Glutamatergic neuron (in vitro differentiated cells): ENCODE data around the gene ZNF324. TPM values are rescaled to one million over a fixed set of nuclear protein-coding genes. Genes with fewer than 3 reads are reported as not detected.

Experiments used
- DNase-seq: peaks from one replicate; pipeline ENCODE4 v3.0.0; 2022
- H3K27ac Mint-ChIP-seq: one replicate; pipeline ENCODE4 v1.8.0; 2020; ENCODE audit warnings: mild to moderate bottlenecking, mixed read lengths, inconsistent platforms; ENCODE audit not compliant: unreplicated experiment
- H3K27me3 Mint-ChIP-seq: one replicate; pipeline ENCODE4 v1.8.0; 2020; ENCODE audit warnings: mild to moderate bottlenecking, moderate library complexity, mixed read lengths, inconsistent platforms; ENCODE audit not compliant: unreplicated experiment
- H3K36me3 Mint-ChIP-seq: one replicate; pipeline ENCODE4 v1.8.0; 2020; ENCODE audit warnings: mild to moderate bottlenecking, mixed read lengths, inconsistent platforms; ENCODE audit not compliant: unreplicated experiment
- H3K4me1 Mint-ChIP-seq: one replicate; pipeline ENCODE4 v1.8.0; 2020; ENCODE audit warnings: mild to moderate bottlenecking, low read depth, mixed read lengths, inconsistent platforms; ENCODE audit not compliant: unreplicated experiment
- H3K4me3 Mint-ChIP-seq: one replicate; pipeline ENCODE4 v1.8.0; 2020; ENCODE audit warnings: mild to moderate bottlenecking, mixed read lengths, inconsistent platforms; ENCODE audit not compliant: unreplicated experiment
- H3K9me3 Mint-ChIP-seq: one replicate; pipeline ENCODE4 v1.8.0; 2020; ENCODE audit warnings: mild to moderate bottlenecking, moderate library complexity, mixed read lengths, inconsistent platforms; ENCODE audit not compliant: unreplicated experiment
- CTCF ChIP-seq: fragments of 200-600 bp; sonication (generic); IDR thresholded peaks from one replicate; pipeline ENCODE4 v1.5.0; 2021; ENCODE audit not compliant: partially characterized antibody, unreplicated experiment
- total RNA-seq: library from RNA; stranded (reverse); fragmentation: NEBNext Ultra II Directional; extraction: Animal tissue kit (Norgen Biotek cat#: 25700); gene quantifications from one replicate; pipeline ENCODE4 v1.2.1, GENCODE V29; 2021; ENCODE audit not compliant: unreplicated experiment

Gene ZNF324
- total RNA-seq, 1 donor from 2014 or later, result 15.8 TPM

DNA sequence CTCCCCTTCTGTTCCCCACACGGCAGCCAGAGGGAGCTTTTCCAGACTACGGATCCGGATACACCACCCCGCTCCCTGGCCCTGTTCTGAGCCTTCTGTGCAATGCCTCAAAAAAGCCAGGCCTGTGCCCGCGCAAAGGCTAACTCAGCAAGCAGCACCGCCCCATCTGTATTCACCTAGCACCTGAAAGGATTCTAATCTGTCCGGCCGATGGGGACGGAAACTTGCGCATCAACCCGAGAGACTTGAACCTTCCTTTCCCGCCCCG is 52.1 kb downstream of the ZNF324 start:
- H3K27ac Mint-ChIP-seq, result peak overlapping the region; percentile 100
- peaks cover 18% of the 10 kb centered on the region for H3K9me3 Mint-ChIP-seq
- H3K4me3 Mint-ChIP-seq, result peak overlapping the region; percentile 100
- peaks cover 19% of the 10 kb centered on the region for H3K4me1 Mint-ChIP-seq
- TF ChIP-seq CTCF, result no peak
- peaks cover 30% of the 10 kb centered on the region for H3K27me3 Mint-ChIP-seq
- H3K36me3 Mint-ChIP-seq, result no peaks in the 10 kb centered on the region
- peak; percentile 81 for DNase-seq

GRCh38 chr19:58519355-58520256 is 52.7 kb downstream of the ZNF324 start, which contains the start of gene ZBTB45:
TSS of gene ZBTB45 (minus strand) at chr19:58519810. CDS start at chr19:58517673, 2,137 bp downstream.
- no peaks in the 10 kb centered on the region for H3K36me3 Mint-ChIP-seq
- H3K4me1 Mint-ChIP-seq, result peaks cover 19% of the 10 kb centered on the region
- peak; percentile 80 for TF ChIP-seq CTCF
- H3K4me3 Mint-ChIP-seq, result peak within 1 kb of the TSS; percentile 100
- H3K27ac Mint-ChIP-seq, result peak within 1 kb of the TSS; percentile 100
- peaks cover 15% of the 10 kb centered on the region for H3K9me3 Mint-ChIP-seq
- peak; percentile 95 for DNase-seq
- H3K27me3 Mint-ChIP-seq, result peaks cover 30% of the 10 kb centered on the region

- H3K9me3 Mint-ChIP-seq, result peaks cover 15% of the 10 kb centered on the region
- no peak for DNase-seq
- H3K36me3 Mint-ChIP-seq, result no peaks in the 10 kb centered on the region
- peaks cover 19% of the 10 kb centered on the region for H3K4me1 Mint-ChIP-seq
- H3K27me3 Mint-ChIP-seq, result peaks cover 29% of the 10 kb centered on the region
- H3K27ac Mint-ChIP-seq, result peak overlapping the region; percentile 100
- TF ChIP-seq CTCF, result no peak
- H3K4me3 Mint-ChIP-seq, result peak overlapping the region; percentile 100
These were observed 53.3 kb downstream of the ZNF324 start for GRCh38 chr19:58520257-58520599.

GRCh38 chr19:58521651-58522050 is 54.8 kb downstream of the ZNF324 start:
- Mint-ChIP-seq H3K9me3 (peaks cover 12% of the 10 kb centered on the region), H3K36me3 (no peaks in the 10 kb centered on the region), H3K27ac (peak overlapping the region; percentile 46), H3K4me1 (peaks cover 10% of the 10 kb centered on the region), H3K4me3 (peak overlapping the region; percentile 46), H3K27me3 (peaks cover 23% of the 10 kb centered on the region)
- no peak for DNase-seq
- no peak for TF ChIP-seq CTCF

DNA sequence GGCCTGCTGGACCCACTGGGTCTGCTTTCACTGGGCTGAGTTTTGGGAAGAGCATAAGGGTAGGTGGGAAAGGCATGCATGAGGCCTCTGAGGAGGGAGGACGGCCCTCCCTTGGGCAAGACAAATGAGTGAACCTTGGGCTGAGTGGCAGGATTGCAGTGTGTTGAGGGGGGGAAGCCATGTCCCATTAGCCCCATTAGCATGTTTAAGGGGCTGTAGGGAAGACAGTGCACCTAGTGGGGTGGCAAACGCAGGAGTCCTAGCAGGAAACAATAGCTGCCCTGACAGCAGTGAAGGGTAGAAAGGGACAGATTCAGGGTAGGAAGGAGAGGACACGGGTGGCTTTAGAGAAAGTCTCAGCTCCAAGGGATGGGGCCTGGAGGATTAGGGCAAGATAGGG is 55.8 kb downstream of the ZNF324 start:
- H3K4me1 Mint-ChIP-seq, result peaks cover 10% of the 10 kb centered on the region
- peak overlapping the region; percentile 12 for H3K27ac Mint-ChIP-seq
- H3K36me3 Mint-ChIP-seq, result no peaks in the 10 kb centered on the region
- no peak for TF ChIP-seq CTCF
- peaks cover 22% of the 10 kb centered on the region for H3K27me3 Mint-ChIP-seq
- H3K9me3 Mint-ChIP-seq, result peaks cover 12% of the 10 kb centered on the region
- peak overlapping the region; percentile 42 for H3K4me3 Mint-ChIP-seq
- no peak for DNase-seq
